Erythroblast (primary cell): ENCODE measurements around the gene CROCC2.

Source experiments
- DNase-seq, 2 experiments: peaks; one replicate each; lab custom pipeline; 2025; lab: John Stamatoyannopoulos, UW
- GATA1 ChIP-seq: IDR thresholded peaks from 2 replicates; pipeline ENCODE4 v1.6.1; 2011; ENCODE audit warnings: low read depth, mild to moderate bottlenecking, control low read depth, low read length, moderate library complexity
- POLR2A ChIP-seq: IDR thresholded peaks from 2 replicates; pipeline ENCODE4 v1.6.1; 2011; ENCODE audit warnings: mild to moderate bottlenecking, low read length

Gene CROCC2

DNA sequence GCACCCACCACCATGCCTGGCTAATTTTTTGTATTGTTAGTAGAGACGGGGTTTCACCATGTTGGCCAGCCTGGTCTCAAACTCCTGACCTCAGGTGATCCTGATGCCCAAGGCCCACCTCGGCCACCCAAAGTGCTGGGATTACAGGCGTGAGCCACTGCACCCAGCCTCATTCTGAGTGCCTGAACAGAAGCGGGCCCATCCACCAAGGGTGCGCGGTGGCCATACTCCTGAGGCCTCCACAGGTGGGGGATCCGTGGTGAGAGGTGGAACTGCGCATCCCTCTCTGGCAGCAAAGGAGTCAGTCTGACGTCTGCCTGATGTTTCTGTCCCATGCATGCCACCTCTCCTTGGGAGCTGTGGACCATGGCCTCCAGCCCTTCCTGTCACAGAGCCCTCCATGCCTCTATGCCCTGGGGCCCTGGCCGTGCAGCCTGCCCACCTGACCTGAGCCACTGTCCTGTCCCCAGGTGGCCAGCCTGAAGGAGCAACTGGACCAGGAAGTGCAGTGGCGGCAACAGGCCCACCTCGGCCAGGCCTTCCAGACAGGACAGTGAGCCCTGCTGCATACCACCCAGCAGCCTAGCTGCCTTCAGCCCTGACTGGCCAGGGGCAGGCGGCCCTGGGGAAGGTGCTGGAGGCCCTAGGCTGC, 84.7 kb downstream of the CROCC2 start:
- TF ChIP-seq GATA1 (no peak), POLR2A (no peak)
- no peak for DNase-seq

DNA sequence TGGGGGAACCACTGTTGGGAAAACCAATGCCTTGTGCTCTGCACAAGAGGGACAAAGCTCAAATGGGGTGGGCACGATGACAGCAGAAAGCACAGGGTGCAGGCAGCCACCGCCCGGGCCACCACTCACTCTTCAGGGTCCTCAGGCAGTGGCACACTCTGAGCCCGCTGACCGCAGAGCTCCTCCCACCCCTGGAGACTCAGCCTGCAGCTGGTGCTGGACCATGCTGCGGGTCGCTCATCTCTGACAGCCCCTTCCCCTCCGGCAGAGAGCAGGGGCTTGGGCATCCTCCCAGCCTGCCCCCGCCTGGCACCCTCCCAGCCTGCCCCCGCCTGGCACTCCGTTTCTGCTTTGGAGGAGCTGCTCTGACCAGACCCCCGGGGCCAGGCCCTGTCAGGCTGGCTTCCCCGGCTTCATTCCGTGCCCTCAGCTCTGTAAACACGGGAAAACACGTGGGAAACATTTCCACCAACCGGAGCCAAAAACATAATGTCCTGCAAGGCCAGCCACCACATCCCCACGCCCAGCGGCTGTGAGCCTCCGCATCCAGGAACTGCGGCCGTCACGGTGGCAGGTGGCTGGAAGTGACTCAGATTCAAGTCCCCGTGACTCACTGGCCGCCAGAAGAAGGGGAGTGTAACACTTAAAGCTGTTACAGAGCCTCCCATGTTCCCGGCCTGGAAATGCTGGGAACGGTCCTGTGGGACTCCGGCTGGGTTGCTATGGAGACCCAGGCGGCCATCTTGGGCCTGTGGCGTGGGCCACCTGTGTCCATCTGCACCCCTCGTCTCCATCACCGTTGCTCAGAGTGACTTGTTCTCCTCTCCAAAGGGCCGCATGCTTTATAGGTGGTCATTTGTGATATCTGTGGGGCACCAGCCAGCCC, 85.5 kb downstream of the CROCC2 start:
- no peak for DNase-seq
- TF ChIP-seq GATA1 (no peak), POLR2A (no peak)

DNA sequence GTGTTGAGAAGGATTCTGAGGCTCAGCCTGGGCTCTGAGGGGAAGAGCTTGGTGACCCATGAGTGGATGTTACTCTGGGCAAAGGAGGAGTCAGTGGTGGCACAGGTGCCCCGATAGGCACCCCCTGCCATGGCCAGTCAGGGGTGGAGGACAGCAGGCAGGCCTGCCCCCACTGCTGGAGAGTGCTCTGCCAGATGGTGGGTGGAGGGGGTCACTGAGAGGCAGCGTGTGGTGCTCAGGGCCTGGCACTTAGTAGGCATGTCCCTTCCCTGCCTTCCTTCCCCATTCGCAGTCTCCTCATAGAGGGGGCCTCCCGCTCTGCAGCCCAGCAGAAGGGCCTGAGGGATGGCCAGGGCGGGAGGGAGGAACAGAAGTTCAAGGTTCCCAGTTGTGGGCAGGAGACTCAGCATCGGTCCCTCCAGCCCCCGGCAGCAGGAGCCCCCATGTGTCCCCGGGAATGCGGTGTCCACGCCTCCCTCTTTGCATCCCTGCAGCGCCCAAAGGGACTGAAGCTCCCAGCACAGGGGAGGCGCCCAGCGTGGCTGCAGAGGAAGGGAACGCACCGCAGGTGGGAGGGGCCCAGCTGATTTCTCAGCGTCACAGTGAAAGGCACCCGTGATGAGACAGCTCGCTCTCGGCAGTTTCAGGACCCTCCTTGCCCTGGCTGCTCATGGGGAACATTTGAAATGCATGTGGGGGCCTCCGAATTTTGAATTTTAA, 86.6 kb downstream of the CROCC2 start:
- TF ChIP-seq GATA1 (no peak), POLR2A (no peak)
- no peak for DNase-seq

DNA sequence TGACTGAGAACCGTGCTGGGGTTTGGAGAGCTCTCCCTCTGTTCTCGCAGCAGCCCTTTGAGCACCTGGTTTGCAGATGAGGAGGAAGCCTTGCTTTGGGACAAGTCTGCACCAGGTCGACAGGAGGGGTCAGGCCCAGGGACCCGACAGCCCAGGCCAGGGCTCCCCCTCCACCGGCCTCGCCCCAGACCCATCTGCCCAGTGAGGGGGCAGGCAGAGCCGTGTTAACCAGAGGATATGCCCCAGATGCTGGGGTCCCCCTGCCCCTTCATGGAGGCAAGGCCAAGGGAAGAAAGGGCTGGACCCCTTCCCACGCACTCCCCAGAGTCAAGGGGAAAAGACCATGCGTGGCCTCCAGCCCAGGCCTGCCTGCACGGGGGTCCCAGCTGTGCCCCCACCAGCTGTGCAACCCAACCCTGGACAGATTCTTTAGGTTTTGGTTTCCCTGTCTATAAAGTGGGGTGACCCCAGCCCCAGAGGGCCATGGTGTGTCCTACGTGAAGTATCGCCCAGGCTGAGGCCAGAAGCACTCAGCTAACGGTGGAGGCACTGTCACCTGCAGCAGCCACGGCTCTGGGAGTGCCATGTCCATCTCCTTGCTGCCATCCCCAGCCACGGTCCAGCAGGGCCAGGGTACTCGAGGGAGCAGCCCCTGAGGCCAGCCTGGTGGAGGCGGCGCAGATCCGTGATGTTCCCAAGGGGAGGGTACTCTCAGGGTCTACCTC, 87.5 kb downstream of the CROCC2 start:
- TF ChIP-seq POLR2A (no peak), GATA1 (no peak)
- no peak for DNase-seq

DNA sequence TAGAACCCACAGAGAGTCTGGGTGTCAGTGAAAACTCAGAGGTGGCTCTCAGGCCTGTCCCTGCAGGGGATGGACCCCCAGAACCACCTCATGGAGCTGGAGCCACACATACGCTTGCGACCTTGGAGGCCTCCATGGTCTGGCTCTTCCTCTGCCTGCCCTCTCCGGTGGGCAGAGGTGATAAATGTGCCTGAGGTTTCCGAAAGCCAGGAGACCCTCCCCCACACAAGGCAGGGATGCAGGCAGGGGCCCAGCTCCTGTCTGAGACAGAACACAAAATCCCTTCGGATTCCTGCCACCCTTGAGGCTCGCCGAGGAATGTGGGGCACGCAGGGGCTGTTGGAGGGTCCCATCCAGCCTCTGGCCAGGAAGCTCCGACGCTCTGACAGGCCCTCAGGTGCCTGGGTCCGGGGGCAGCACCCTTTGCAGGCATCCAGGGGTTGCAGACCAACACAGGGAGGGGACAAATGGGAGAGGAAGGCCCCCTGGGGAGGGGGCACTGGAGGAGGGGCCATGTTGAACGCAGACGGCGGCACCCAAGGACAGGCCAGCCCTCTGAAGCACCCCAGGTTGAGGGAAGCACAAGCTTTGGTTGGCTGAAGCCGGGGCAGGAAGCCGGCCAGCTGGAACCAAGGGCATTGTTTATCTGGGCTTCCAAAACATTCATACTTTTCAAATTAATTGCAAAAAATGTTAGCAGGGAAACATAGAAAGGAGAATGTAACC, 88.2 kb downstream of the CROCC2 start:
- TF ChIP-seq GATA1 (no peak), POLR2A (no peak)
- no peak for DNase-seq

DNA sequence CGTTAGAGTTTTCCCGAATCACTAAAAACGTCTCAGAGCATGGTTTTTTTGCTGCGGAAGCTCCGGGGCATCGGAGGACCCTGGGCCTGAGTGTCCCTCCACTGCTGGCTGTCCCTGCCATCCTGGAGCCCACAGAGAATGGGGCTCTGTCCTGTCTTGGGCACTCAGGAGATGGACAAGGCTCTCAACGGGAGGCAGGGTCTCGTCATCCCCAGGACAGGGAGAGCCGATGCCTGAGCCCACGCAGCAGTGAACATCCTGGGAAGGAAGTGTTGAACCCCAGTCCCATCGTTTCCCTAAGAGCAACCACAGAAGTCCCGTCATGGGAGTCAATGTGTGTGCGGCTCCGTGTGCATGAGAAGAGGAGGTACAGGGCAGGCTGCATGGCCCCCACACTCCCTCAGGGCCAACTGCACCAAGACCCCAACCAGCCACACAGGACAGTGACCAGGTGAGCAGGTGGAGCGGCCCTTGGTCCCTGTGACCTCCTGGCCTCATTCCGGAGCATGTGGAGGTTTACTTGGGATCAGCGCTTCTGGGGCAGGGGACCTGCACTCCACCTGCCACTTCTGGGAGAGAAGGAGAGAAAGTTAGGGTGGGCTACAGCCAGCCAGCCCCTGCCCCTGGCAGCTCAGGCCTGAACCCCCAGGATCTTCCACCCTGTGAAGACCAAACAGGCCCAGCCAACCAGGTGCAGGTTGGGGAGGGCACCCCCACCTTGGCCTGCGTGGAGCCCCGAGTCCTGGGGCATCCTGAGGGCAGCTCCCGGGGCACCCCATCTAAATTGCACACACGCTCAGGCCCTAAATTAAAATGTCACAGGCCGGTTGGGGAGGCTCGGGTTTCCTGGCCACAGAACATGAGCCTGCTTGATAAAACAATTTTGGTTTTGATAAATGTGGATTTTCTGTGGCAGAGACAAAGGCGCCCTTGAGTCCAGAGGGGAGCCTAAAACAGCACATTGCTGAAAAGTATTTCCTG, 89.2 kb downstream of the CROCC2 start:
- TF ChIP-seq POLR2A (no peak), GATA1 (no peak)
- no peak for DNase-seq

DNA sequence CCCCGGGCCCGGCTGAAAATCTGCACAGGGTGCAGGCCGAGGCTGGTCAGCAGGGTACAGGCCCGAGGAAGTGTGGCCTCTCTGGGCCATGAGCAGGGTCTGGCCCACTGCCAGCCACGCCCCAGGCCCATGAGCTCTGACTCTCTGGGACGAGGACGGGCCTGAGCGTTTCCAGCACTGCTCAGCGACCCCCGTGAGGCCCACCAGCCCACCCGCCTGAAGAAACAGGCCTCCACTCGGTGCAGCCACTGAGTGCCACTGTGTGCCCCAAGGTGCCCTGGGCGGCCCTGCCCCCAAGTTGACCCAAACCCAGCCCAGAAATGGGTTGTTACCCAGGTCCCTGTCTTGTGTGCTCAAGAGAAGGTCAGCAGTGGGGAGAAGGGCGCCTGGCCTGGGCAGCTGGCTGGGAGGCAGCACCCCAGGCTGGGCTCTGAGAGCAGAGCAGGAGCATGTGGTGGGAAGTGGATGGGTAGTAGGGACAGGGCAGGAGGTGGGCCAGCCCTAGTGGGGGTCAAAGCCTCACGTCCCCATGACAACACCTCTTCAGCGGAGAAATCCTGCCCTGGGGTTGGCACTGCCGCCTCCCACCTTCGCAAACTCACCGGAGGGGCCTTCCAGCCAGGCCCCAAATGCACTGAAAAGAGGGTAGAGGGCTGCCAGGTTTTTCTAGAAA, 90.2 kb downstream of the CROCC2 start:
- no peak for DNase-seq
- no peak for TF ChIP-seq GATA1
- TF ChIP-seq POLR2A: no peak

DNA sequence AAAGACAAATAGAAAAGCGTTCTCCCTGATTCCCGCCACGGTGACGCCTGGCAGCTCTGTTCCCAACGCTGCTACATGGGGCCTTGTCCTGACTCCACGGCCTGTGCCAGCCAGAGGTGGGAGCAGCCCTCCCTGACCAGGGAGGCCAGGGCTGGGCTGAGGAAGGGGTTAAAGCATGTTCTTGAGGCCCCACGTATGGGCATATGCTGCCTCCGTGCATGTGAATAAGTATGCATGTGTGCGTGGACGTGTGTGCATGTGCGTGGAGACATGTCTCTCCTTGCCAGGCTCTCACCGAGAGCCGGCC, 90.7 kb downstream of the CROCC2 start:
- no peak for DNase-seq
- no peak for TF ChIP-seq POLR2A
- no peak for TF ChIP-seq GATA1

DNA sequence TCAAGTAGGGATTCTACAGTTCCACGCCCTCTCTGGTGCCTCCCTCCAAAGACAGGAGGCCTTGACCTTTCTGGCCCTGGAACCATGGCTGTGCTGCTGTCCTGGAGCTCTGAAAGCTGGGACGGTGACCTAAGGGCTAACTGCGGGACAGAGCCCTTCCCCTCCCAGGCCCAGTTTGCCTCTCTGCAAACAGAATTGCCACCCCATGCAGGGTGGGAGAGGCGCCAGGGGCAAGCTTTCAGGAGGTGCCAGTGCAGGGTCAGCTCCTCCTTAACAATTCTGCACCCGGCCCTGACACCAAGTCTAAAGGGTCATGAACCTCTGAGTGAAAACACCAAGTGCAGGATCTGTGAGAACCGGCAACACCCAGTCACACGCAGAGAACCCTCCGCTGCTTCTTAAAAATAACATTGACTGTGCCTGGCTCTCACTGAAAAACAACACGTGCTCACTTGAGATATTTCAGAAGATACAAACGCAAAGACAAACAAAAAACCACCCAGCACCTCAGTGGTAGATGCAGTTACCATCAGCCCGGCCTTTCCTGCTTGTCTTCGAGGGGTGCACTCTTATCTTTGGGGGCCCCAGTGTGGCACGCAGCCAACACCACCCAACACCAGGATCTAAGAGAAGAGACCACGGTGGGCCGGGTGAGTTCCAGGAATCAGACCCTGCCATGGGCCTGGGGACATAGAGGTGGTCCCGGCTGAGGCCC, 91.2 kb downstream of the CROCC2 start:
- TF ChIP-seq GATA1 (no peak), POLR2A (no peak)
- DNase-seq: no peak

DNA sequence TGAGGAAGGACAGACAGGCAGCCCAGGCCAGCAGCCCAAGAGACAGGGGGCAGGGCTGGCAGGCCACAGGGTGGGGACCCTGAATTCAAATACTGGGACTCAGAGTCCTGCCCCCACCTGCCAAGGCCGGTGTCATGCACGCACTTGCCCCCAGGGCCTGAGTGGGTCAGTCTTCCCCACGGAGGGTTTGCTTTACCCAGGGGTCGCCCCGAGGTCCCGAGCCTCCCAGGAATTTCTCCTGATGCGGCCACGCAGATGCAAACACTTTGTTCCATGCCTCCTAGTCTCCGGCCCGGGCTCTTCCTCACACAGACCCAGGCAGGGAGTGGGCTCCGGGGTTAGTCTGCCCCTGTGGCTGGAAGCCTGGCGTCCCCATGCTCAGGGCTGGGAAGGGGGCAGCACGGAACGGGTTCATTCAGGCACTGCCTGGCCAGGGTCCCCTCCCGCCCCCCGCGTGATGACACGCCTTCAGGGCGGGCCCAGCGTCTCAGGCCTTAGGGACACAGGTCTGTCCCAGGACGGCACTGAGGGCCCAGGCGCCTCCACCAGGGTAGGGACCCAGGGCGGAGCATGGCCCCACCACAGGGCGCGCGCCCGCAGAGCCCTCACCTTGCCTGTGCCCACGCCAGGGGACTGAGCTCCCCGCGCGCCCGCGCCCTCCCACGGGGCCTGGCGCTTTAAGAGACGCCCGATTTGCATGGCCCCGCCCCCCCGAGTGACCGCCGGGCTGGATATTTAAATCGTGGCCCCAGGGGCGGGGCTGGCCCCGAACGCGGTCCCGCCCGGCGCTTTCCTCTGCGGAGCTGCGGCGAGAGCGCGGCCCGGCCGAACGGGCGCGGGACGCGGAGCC, 91.9 kb downstream of the CROCC2 start, which contains the start of gene SNED1:
TSS of gene SNED1 (plus strand) at position 763 of the 850 bp plus-strand sequence. CDS start 220 bp downstream, outside the sequence.
- peak; percentile 68 to 72 for DNase-seq
- TF ChIP-seq POLR2A (no peak), GATA1 (no peak)

DNA sequence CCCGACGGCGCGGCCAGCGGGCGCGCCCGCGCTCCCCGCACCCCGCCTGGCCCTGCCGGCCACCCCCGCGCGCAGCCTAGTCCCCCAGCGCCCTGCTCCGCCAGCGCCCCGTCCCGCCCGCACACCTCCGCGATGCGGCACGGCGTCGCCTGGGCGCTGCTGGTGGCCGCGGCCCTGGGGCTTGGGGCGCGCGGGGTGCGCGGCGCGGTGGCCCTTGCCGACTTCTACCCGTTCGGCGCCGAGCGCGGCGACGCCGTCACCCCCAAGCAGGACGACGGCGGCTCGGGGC, 92.5 kb downstream of the CROCC2 start:
- DNase-seq: no peak
- TF ChIP-seq POLR2A: no peak
- no peak for TF ChIP-seq GATA1
